ENCODE measurements around the gene SENP5. TPM values are rescaled to one million over a fixed set of nuclear protein-coding genes. Genes with fewer than 3 reads are reported as not detected.
"Not testable (repeated sequence)": the region's sequence is repeated elsewhere in the genome, so short reads cannot be mapped to it uniquely, and the experiment has no call there.

SENP5 gene
- total RNA-seq, 1 donor from 2014 or later: 46.1 TPM

DNA sequence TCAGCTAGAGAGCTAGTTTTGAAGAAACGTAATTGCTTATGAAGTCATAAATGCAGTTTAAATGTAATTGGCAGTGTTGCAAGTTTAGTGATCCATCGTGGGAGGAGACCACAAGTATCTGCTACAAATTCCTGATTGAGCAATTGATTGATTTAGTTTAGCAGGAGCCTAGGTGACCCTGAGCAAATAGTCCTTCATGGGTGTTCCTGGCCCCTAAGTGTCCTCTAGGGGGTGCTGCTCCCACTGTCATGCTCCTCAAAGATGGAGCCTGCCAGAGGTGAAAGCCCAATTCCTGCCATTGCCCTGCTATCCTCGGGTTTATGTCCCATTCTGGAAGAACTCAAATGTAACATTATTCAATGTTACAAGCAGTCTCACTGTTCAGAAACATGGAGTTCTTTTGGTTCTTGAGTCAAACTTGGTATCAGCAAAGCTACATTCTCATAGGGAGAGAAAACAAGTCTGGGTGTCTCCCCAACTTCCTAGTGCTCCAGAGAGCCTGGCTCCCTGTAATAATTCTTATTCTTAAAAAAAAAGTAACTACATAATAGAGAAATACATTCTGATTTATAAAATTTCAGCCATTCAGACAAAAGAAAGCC lies 29.8 kb upstream of the SENP5 start:
- Histone ChIP-seq H3F3A (ENCODE audit: low read depth) (peaks cover 4% of the 10 kb centered on the region), H3K79me2 (ENCODE audit: low read depth) (no peaks in the 10 kb centered on the region), H3K36me3 (no peaks in the 10 kb centered on the region), H3K4me1 (no peaks in the 10 kb centered on the region), H3K27me3 (no peaks in the 10 kb centered on the region), H3K9me3 (ENCODE audit: low read depth) (no peaks in the 10 kb centered on the region), H2AFZ (replicated peaks) (peak overlapping the region; percentile 37), H4K20me1 (ENCODE audit: low read depth) (no peaks in the 10 kb centered on the region), H3K4me3 (no peak overlapping the region), H3K4me2 (no peak overlapping the region), H3K9ac (no peak overlapping the region), H3K27ac (no peak overlapping the region)
- Mint-ChIP-seq H3K9me3 (no peaks in the 10 kb centered on the region), H3K27ac (no peak overlapping the region), H3K27me3 (ENCODE audit: insufficient read depth, low read depth) (no peaks in the 10 kb centered on the region), H3K4me1 (no peaks in the 10 kb centered on the region), H3K36me3 (peaks cover 5% of the 10 kb centered on the region), H3K4me3 (no peak overlapping the region)
- peak; percentile 70 for DNase-seq (ENCODE audit: low spot score)
- TF ChIP-seq EZH2phosphoT487 (IDR thresholded peaks at IDR 0.05): no peak
- TF ChIP-seq, protein P1, sequence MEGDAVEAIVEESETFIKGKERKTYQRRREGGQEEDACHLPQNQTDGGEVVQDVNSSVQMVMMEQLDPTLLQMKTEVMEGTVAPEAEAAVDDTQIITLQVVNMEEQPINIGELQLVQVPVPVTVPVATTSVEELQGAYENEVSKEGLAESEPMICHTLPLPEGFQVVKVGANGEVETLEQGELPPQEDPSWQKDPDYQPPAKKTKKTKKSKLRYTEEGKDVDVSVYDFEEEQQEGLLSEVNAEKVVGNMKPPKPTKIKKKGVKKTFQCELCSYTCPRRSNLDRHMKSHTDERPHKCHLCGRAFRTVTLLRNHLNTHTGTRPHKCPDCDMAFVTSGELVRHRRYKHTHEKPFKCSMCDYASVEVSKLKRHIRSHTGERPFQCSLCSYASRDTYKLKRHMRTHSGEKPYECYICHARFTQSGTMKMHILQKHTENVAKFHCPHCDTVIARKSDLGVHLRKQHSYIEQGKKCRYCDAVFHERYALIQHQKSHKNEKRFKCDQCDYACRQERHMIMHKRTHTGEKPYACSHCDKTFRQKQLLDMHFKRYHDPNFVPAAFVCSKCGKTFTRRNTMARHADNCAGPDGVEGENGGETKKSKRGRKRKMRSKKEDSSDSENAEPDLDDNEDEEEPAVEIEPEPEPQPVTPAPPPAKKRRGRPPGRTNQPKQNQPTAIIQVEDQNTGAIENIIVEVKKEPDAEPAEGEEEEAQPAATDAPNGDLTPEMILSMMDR (IDR thresholded peaks at IDR 0.05): peak; percentile 78

DNA sequence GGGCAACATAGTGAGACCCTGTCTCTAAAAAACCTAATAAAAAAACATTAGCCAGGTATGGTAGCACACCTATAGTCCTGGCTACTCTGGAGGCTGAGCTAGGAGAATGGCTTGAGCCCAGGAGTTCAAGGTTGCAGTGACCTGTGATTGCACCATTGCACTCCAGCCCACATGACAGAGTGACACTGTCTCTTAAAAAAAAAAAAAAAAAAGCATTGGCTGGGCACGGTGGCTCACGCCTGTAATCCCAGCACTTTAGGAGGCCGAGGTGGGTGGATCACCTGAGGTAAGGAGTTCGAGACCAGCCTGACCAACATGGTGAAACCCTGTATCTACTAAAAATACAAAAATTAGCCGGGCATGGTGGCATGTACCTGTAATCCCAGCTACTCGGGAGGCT lies 28.4 kb upstream of the SENP5 start:
- H3K27me3 Mint-ChIP-seq (ENCODE audit: insufficient read depth, low read depth); H3K4me3 ChIP-seq; H3K9me3 ChIP-seq (ENCODE audit: low read depth); H3K27me3 ChIP-seq; H3K4me1 Mint-ChIP-seq; H3K9ac ChIP-seq; H3K36me3 ChIP-seq; H3K79me2 ChIP-seq (ENCODE audit: low read depth); H4K20me1 ChIP-seq (ENCODE audit: low read depth); H3K27ac Mint-ChIP-seq; H3K9me3 Mint-ChIP-seq; H3K27ac ChIP-seq; H3K36me3 Mint-ChIP-seq; H3F3A ChIP-seq (ENCODE audit: low read depth); H2AFZ ChIP-seq (replicated peaks); H3K4me3 Mint-ChIP-seq; H3K4me1 ChIP-seq; H3K4me2 ChIP-seq; DNase-seq (ENCODE audit: low spot score): not testable (repeated sequence)

DNA sequence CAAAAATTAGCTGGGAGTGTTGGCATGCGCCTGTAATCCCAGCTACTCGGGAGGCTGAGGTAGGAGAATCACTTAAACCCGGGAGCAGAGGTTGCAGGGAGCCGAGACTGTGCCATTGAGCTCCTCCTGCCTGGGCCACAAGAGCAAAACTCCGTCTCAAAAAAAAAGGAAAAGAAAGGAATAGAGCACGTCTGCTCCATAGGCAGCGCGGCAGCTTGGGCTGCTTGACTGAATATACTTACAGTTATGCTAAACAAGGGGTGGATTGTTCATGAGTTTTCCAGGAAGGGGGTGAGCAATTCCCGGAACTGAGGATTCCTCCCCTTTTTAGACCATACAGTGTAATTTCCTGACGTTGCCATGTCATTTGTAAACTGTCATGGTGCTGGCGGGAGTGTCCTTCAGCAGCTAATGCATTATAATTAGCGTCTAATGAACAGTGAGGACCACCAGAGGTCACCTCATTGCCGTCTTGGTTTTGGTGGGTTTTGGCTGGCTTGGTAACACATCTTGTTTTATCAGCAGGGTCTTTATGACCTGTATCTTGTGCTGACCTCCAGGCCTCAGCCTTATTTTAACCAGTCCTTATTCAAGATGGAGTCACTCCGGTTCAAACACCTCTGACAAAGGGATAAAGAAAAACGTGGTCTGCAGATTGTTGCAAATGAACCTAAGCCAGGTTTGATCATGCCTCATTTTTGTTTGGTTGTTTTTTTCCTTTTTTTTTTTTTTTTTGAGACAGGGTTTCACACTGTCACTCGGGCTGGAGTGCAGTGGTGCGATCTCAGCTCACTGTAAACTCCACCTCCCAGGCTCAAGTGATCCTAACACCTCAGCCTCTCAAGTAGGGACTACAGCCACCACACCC lies 24.9 kb upstream of the SENP5 start:
- TF ChIP-seq, protein P1 (IDR thresholded peaks at IDR 0.05): no peak
- no peak for TF ChIP-seq EZH2phosphoT487 (IDR thresholded peaks at IDR 0.05)
- TF ChIP-seq EZH2 (IDR thresholded peaks at IDR 0.05): no peak
- no peak overlapping the region for H3K9ac ChIP-seq
- H3K27me3 ChIP-seq: no peaks in the 10 kb centered on the region
- no peaks in the 10 kb centered on the region for H3K9me3 ChIP-seq (ENCODE audit: low read depth)
- H4K20me1 ChIP-seq (ENCODE audit: low read depth): no peaks in the 10 kb centered on the region
- Mint-ChIP-seq H3K27ac (no peak overlapping the region), H3K27me3 (ENCODE audit: insufficient read depth, low read depth) (no peaks in the 10 kb centered on the region), H3K9me3 (peaks cover 6% of the 10 kb centered on the region), H3K36me3 (no peaks in the 10 kb centered on the region), H3K4me3 (no peak overlapping the region), H3K4me1 (peaks cover 3% of the 10 kb centered on the region)
- H3K4me1 ChIP-seq: no peaks in the 10 kb centered on the region
- H3F3A ChIP-seq (ENCODE audit: low read depth): no peaks in the 10 kb centered on the region
- no peak overlapping the region for H3K4me2 ChIP-seq
- H3K79me2 ChIP-seq (ENCODE audit: low read depth): no peaks in the 10 kb centered on the region
- no peak overlapping the region for H3K27ac ChIP-seq
- H2AFZ ChIP-seq (replicated peaks): no peak overlapping the region
- no peak overlapping the region for H3K4me3 ChIP-seq
- no peaks in the 10 kb centered on the region for H3K36me3 ChIP-seq
- DNase-seq (ENCODE audit: low spot score): no peak
